HG03196 (cell line): ENCODE data around the gene ACBD6.

ENCODE experiments used
- ATAC-seq: cut with Tn5 transposase; IDR thresholded peaks from one replicate; pipeline ENCODE4 v1.9.1; 2021; ENCODE audit not compliant: unreplicated experiment

Gene ACBD6

GRCh38 chr1:180261030-180261429 is 241.3 kb downstream of the ACBD6 start:
- no peak for ATAC-seq

- no peak for ATAC-seq
These were observed 241.8 kb downstream of the ACBD6 start for GRCh38 chr1:180260541-180260940.

- no peak for ATAC-seq
These were observed 242.7 kb downstream of the ACBD6 start for GRCh38 chr1:180259431-180260338.

- no peak for ATAC-seq
These were observed 243.4 kb downstream of the ACBD6 start for GRCh38 chr1:180258935-180259334.

GRCh38 chr1:180258290-180258689 is 244.1 kb downstream of the ACBD6 start:
- ATAC-seq, result no peak

- no peak for ATAC-seq
These were observed 244.9 kb downstream of the ACBD6 start for GRCh38 chr1:180257486-180257885.

GRCh38 chr1:180257028-180257386 is 245.4 kb downstream of the ACBD6 start:
- ATAC-seq, result no peak

- no peak for ATAC-seq
These were observed 245.9 kb downstream of the ACBD6 start for GRCh38 chr1:180256341-180257027.

GRCh38 chr1:180255536-180256340 is 246.6 kb downstream of the ACBD6 start:
- no peak for ATAC-seq

- no peak for ATAC-seq
These were observed 247.5 kb downstream of the ACBD6 start for GRCh38 chr1:180254854-180255253.

- no peak for ATAC-seq
These were observed 247.9 kb downstream of the ACBD6 start for GRCh38 chr1:180254496-180254819.

GRCh38 chr1:180253585-180254495 is 248.5 kb downstream of the ACBD6 start:
- no peak for ATAC-seq

GRCh38 chr1:180252638-180253536 is 249.5 kb downstream of the ACBD6 start:
- no peak for ATAC-seq

GRCh38 chr1:180251526-180252305 is 250.7 kb downstream of the ACBD6 start:
- ATAC-seq, result no peak

GRCh38 chr1:180250883-180251509 is 251.4 kb downstream of the ACBD6 start:
- no peak for ATAC-seq

- ATAC-seq, result no peak
These were observed 251.9 kb downstream of the ACBD6 start for GRCh38 chr1:180250499-180250770.

GRCh38 chr1:180249725-180250498 is 252.5 kb downstream of the ACBD6 start:
- ATAC-seq, result no peak
